Activated CD8-positive, alpha-beta memory T cell treated with anti-CD3 and anti-CD28 coated beads, Interleukin-2, amount 10 ng/mL, durations not matched to agents 7 days and 5 days (primary cell): ENCODE data around the gene MEIOSIN. TPM values are rescaled to one million over a fixed set of nuclear protein-coding genes. Genes with fewer than 3 reads are reported as not detected.
"Not testable (repeated sequence)": the region's sequence is repeated elsewhere in the genome, so short reads cannot be mapped to it uniquely, and the experiment has no call there.

ENCODE experiments used
- ATAC-seq: fragments of 150-1000 bp; cut with Tn5 transposase; one replicate; pipeline ENCODE4 v1.10.0; 2021; ENCODE audit warnings: moderate library complexity
- CTCF ChIA-PET: fragments of 350-600 bp; sonication (Branson Sonifier 250); formaldehyde crosslinking; loops from one replicate; lab custom pipeline; 2021; ENCODE audit warnings: antibody characterized with exemption; lab: Charles Lee
- DNase-seq: peaks from one replicate; pipeline ENCODE4 v3.0.0-alpha.2; 2020
- H3K27ac Mint-ChIP-seq: one replicate; pipeline ENCODE4 v1.8.0; 2021; ENCODE audit warnings: mild to moderate bottlenecking, mixed read lengths
- H3K27me3 Mint-ChIP-seq: one replicate; pipeline ENCODE4 v1.8.0; 2021; ENCODE audit warnings: mixed read lengths
- H3K36me3 Mint-ChIP-seq: one replicate; pipeline ENCODE4 v1.8.0; 2021; ENCODE audit warnings: mild to moderate bottlenecking, mixed read lengths
- H3K4me1 Mint-ChIP-seq: one replicate; pipeline ENCODE4 v1.8.0; 2021; ENCODE audit warnings: mixed read lengths
- H3K4me3 Mint-ChIP-seq: one replicate; pipeline ENCODE4 v1.8.0; 2021; ENCODE audit warnings: mild to moderate bottlenecking, moderate library complexity, mixed read lengths
- H3K9me3 Mint-ChIP-seq: one replicate; pipeline ENCODE4 v1.8.0; 2022; ENCODE audit warnings: low read depth, mixed read lengths
- total RNA-seq, 2 experiments: library from RNA; stranded (reverse); gene quantifications; one replicate each; pipeline ENCODE4 v1.2.3, GENCODE V29; 2021

The MEIOSIN gene, protein sequence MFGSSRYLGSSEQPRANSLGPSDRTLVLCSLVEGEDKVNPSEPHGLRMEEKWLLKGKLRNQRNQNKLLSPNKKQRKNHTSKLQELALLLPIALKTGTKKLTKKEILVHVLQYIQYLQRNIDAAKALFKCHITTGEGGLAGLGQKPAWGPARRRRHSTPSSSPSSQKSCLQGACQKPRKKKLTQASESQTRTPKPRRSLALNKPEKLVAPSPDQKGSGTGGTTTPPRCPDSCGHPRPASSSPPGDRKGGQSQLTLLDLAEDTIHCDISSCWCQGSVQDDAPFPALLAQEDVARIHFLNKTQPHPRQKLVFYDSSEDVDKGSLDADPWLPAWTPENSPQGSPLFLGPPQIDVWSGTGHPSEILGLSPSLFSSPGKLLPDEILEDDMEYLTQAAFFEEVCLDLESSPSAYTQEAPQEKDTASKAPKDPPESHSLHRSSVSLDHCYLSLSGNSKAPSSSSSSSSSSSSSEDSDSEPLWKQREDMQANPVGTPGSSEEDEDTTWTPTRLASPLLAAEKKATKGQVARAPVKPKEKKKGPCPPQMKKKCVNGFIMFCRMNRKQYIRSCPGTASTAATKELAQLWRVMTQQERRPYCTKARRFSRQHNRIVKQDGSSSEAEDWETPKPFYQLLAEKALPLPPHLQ
- total RNA-seq = not detected

- Mint-ChIP-seq H3K4me3 (no peak within 1 kb of the TSS), H3K4me1 (peaks cover 16% of the 10 kb centered on the region), H3K27ac (no peak within 1 kb of the TSS), H3K36me3 (no peaks in the 10 kb centered on the region), H3K9me3 (no peaks in the 10 kb centered on the region), H3K27me3 (peaks cover 4% of the 10 kb centered on the region)
- ATAC-seq = no peak
- no peak for DNase-seq
- CTCF ChIA-PET = interaction anchor here (1.6 kb wide), 1 partner anchor 36 kb away, joined by 5 read pairs; the partner anchor contains the start of gene SIX5
Measured at GRCh38 chr19:45733160-45733810, at the start of gene MEIOSIN. Gene MEIOSIN (plus strand): TSS chr19:45733439. CDS start chr19:45735377, 1,938 bp downstream.

DNA sequence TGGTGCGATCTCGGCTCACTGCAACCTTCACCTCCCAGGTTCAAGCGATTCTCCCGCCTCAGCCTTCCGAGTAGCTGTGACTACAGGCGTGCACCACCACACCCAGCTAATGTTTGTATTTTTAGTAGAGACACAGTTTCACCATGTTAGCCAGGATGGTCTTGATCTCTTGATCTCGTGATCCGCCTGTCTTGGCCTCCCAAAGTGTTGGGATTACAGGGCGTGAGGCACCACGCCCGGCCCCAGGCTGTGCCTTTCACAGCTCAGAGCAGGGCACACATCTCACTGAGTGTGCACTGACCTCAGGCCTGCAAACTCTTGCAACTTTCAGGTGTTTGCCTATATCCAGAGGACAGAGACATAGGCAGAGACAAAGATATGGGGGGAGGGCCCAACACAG is 48.2 kb upstream of the MEIOSIN start:
- peaks cover 38% of the 10 kb centered on the region for H3K36me3 Mint-ChIP-seq

DNA sequence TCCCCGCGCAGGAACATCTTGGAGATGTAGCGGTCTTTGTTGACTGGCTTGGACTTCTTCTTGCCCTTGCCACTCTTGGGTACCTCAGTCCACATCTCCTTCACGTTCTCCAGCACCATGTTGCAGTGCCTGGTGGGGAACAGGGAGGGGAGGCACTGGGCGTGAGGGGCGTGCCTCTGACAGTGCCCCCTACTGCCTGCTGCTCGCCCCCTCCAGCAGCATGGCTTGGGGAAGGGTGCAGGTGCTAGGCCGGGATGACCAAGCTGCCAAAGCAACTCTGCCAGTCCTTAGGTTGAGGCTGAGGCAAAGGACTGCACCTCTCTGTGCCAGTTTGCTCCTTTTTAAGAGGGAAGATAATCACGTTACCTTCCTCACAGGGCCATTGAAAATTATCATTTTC is 45.6 kb upstream of the MEIOSIN start:
- no peak overlapping the region for H3K4me3 Mint-ChIP-seq
- H3K36me3 Mint-ChIP-seq = peaks cover 40% of the 10 kb centered on the region
- CTCF ChIA-PET = interaction anchor here (1.7 kb wide), 1 partner anchor 112 kb away, joined by 4 read pairs; no protein-coding TSS in a partner anchor

More for the DNA sequence above, 48.2 kb upstream of the MEIOSIN start:
- H3K4me3 Mint-ChIP-seq, DNase-seq, H3K9me3 Mint-ChIP-seq, H3K27me3 Mint-ChIP-seq, ATAC-seq: not testable (repeated sequence)
- CTCF ChIA-PET = interaction anchor here (0.7 to 1.6 kb wide), 3 partner anchors 9 to 288 kb away, joined by 3 to 8 read pairs (median 4); partner anchors contain the start of gene QPCTL
- Mint-ChIP-seq H3K27ac (peak overlapping the region; percentile 52), H3K4me1 (peaks cover 16% of the 10 kb centered on the region)

DNA sequence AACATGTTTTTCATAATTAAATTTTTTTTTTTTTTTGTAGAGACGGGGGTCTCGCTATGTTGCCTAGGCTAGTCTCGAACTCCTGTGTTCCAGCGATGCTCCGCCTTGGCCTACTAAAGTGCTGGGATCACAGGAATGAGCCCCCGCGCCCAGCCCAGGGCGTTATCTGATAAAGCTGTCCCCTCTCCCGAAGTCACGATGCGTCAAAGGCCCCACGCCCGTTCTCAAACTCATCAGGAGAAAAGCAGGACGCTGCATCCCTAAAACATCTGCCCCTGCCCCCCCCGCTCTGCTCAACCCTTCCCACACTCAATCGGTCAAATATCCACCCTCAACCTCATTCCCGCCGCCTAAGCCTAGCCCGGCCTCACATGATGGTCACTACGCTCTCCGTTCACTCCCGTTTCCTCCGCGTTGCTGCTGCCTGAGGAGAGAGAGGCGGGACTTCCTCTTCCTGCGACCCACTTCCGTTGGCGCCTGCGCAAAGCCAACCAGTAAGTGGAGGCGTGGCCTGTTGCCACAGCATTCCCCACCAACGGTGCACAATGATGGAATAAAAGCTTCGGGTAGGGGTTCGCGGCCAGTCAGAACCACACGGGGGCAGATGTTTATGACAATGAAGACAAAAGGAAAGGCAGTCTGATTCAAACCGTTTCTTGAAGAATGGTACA is 41.6 kb upstream of the MEIOSIN start, which contains the start of gene SNRPD2:
Gene SNRPD2, minus strand, starts transcription at position 438 of the 671 bp plus-strand sequence. Its CDS starts 65 bp downstream, at position 373.
- H3K4me3 Mint-ChIP-seq = peak within 1 kb of the TSS; percentile 98
- peak within 1 kb of the TSS; percentile 97 for H3K27ac Mint-ChIP-seq
- peaks cover 34% of the 10 kb centered on the region for H3K36me3 Mint-ChIP-seq
- CTCF ChIA-PET = interaction anchor here (0.9 to 5.3 kb wide), 29 partner anchors 9 to 287 kb away, joined by 3 to 78 read pairs (median 6); partner anchors contain the start of genes EML2, FBXO46, FOSB and MYPOP
- ATAC-seq = peak; percentile 56
- H3K9me3 Mint-ChIP-seq = no peaks in the 10 kb centered on the region
- H3K4me1 Mint-ChIP-seq = peaks cover 23% of the 10 kb centered on the region
- peak; percentile 96 for DNase-seq
- H3K27me3 Mint-ChIP-seq = no peaks in the 10 kb centered on the region

More for the DNA sequence above, 45.6 kb upstream of the MEIOSIN start:
- no peak overlapping the region for H3K27ac Mint-ChIP-seq
- no peaks in the 10 kb centered on the region for H3K27me3 Mint-ChIP-seq
- H3K4me1 Mint-ChIP-seq = peaks cover 18% of the 10 kb centered on the region
- H3K9me3 Mint-ChIP-seq = no peaks in the 10 kb centered on the region
- ATAC-seq (no peak), DNase-seq (no peak)

DNA sequence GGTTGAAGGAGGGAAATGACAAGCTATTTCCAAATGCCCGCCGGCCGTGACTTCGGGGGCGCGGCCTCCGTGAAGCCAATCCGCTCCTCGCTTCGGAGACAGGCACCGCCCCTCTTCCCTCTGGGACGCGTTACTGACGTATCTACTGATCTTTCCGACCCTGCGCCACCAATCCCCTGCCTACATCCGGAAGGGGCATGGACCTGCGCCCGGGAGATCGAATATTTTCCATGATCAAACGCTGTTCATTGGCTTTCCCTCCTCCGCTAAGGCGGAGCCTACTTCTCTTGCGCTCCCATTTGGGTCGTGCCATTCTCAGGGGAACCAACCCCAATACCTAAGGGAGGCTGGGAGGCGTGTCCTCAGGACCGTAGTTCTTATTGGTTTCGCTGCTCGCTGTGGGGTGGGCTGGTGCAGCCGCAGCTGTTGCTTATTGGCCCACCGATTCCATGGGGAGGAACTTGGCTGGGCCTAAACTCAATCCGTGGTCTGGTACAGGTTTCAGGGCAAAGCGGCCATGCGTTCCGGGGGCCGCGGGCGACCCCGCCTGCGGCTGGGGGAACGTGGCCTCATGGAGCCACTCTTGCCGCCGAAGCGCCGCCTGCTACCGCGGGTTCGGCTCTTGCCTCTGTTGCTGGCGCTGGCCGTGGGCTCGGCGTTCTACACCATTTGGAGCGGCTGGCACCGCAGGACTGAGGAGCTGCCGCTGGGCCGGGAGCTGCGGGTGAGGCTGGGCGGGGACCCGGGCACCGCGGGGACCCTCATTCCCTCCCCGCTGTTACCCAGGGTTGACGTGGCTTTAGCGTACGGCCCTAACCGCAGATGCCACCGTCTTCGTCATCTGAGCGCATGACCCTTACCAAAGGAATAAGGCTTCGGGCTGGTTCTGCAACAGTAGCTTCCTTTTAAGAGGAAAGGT is 40.8 kb upstream of the MEIOSIN start, which contains the start of gene QPCTL:
Gene QPCTL, plus strand, starts transcription at position 480 of the 919 bp plus-strand sequence. Its CDS starts 38 bp downstream, at position 518.
- Mint-ChIP-seq H3K9me3 (no peaks in the 10 kb centered on the region), H3K27ac (peak within 1 kb of the TSS; percentile 97), H3K27me3 (no peaks in the 10 kb centered on the region), H3K4me3 (peak within 1 kb of the TSS; percentile 98), H3K36me3 (peaks cover 29% of the 10 kb centered on the region), H3K4me1 (peaks cover 23% of the 10 kb centered on the region)
- ATAC-seq (peak; percentile 92), DNase-seq (peak; percentile 99)
- CTCF ChIA-PET = interaction anchor here (0.6 to 5.3 kb wide), 39 partner anchors 8 to 967 kb away, joined by 3 to 78 read pairs (median 4); partner anchors contain the start of genes EML2, FBXO46, FOSB and MYPOP

- Mint-ChIP-seq H3K36me3 (peaks cover 28% of the 10 kb centered on the region), H3K9me3 (no peaks in the 10 kb centered on the region)
- ATAC-seq = no peak
Measured at GRCh38 chr19:45693106-45693788, 40.0 kb upstream of the MEIOSIN start.

GRCh38 chr19:45701676-45702075 is 31.6 kb upstream of the MEIOSIN start:
- Mint-ChIP-seq H3K4me1 (peaks cover 2% of the 10 kb centered on the region), H3K27ac (no peak overlapping the region), H3K36me3 (peaks cover 17% of the 10 kb centered on the region), H3K9me3 (no peaks in the 10 kb centered on the region), H3K4me3 (no peak overlapping the region), H3K27me3 (no peaks in the 10 kb centered on the region)
- ATAC-seq (no peak), DNase-seq (no peak)
- CTCF ChIA-PET = interaction anchor here (0.7 to 4.0 kb wide), 2 partner anchors 9 to 68 kb away, joined by 3 to 21 read pairs; partner anchors contain the start of genes QPCTL, SIX5 and SNRPD2

More at GRCh38 chr19:45693106-45693788, 40.0 kb upstream of the MEIOSIN start:
- Mint-ChIP-seq H3K4me1 (peaks cover 23% of the 10 kb centered on the region), H3K4me3 (peak overlapping the region; percentile 98), H3K27ac (peak overlapping the region; percentile 97), H3K27me3 (no peaks in the 10 kb centered on the region)
- DNase-seq = peak; percentile 87
- CTCF ChIA-PET = interaction anchor here (0.6 to 5.3 kb wide), 38 partner anchors 8 to 968 kb away, joined by 3 to 78 read pairs (median 5); partner anchors contain the start of genes EML2, FBXO46, FOSB and MYPOP

DNA sequence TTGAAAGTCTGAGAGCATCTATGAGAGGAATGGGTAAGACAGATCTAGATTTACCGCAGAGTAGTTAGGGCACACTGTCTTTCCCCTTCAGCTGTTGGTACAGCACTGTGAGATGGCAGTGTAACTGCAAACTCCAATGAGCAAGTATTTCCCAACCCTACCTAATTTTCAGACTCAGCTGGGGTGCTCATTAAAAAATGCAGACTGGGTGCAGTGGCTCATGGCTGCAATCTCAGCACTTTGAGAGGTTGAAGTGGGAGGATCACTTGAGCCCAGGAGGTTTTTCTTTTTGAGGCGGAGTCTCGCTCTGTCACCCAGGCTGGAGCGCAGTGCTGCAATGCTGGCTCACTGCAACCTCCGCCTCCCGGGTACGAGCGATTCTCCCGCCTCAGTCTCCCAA is 28.1 kb upstream of the MEIOSIN start:
- H3K27ac Mint-ChIP-seq = no peak overlapping the region
- H3K4me3 Mint-ChIP-seq = no peak overlapping the region
- H3K4me1 Mint-ChIP-seq = peaks cover 4% of the 10 kb centered on the region
- CTCF ChIA-PET = interaction anchor here (4.0 to 6.0 kb wide), 2 partner anchors 12 kb away, joined by 21 to 33 read pairs; partner anchors contain the start of genes QPCTL and SNRPD2
- H3K27me3 Mint-ChIP-seq = no peaks in the 10 kb centered on the region
- no peaks in the 10 kb centered on the region for H3K9me3 Mint-ChIP-seq
- ATAC-seq (no peak), DNase-seq (no peak)
- peaks cover 18% of the 10 kb centered on the region for H3K36me3 Mint-ChIP-seq

GRCh38 chr19:45705710-45706415 is 27.4 kb upstream of the MEIOSIN start:
- no peak for DNase-seq
- CTCF ChIA-PET = interaction anchor here (6.0 kb wide), 1 partner anchor 13 kb away, joined by 33 read pairs; the partner anchor contains the start of genes QPCTL and SNRPD2
- Mint-ChIP-seq H3K4me3 (no peak overlapping the region), H3K36me3 (peaks cover 18% of the 10 kb centered on the region), H3K4me1 (peaks cover 4% of the 10 kb centered on the region), H3K27ac (no peak overlapping the region), H3K9me3 (no peaks in the 10 kb centered on the region), H3K27me3 (no peaks in the 10 kb centered on the region)
- no peak for ATAC-seq

DNA sequence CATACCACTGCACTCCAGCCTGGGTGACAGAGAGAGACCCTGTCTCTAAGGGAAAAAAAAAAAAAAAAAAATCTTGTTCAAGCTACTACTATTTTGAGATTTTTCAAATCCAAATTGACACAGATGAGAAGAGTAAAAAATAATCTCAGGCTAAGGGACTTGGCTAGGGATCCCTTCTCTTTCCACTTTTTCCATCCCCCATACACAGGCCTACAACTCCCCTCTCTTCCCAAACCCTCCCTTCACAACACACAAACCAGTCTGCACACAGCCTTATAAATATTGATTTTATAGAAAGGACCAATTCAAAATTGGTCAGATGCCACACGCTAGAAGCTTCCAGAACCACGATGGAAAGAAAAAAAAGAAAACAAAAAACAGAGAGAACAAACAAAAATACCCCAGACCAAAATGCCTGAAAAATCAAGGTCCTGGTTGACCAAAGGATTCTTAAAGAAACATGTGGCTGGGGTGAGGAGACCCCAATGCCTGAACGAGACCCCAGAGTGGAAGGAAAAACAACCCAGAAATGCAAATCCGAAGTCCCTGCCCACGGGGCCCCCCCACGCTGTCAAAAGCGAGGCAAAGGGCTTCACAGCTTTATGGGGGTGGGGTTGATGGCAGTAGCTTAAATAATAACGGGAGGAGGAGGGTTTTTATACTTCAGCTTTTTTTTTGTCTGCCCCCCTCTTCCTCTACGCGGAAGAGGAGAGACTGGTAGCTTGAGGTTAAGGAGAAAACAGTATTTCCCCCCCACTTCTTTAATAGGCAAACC is 22.7 kb upstream of the MEIOSIN start:
- Mint-ChIP-seq H3K4me3 (no peak overlapping the region), H3K36me3 (peaks cover 11% of the 10 kb centered on the region), H3K27ac (peak overlapping the region; percentile 8), H3K27me3 (no peaks in the 10 kb centered on the region), H3K9me3 (no peaks in the 10 kb centered on the region), H3K4me1 (peaks cover 10% of the 10 kb centered on the region)
- ATAC-seq = no peak
- DNase-seq = no peak
- CTCF ChIA-PET = interaction anchor here (6.0 kb wide), 1 partner anchor 18 kb away, joined by 33 read pairs; the partner anchor contains the start of genes QPCTL and SNRPD2
